HepG2 (cell line): ENCODE data around the gene PCIF1. TPM values are rescaled to one million over a fixed set of nuclear protein-coding genes. Genes with fewer than 3 reads are reported as not detected.

ENCODE experiments used
- CENPX ChIP-seq: sonication (generic); formaldehyde crosslinking; IDR thresholded peaks from 2 replicates; pipeline ENCODE4 v1.9.0; 2021; ENCODE audit warnings: mild to moderate bottlenecking, missing genetic modification reagents, moderate library complexity
- FOXC1 ChIP-seq: sonication (generic); formaldehyde crosslinking; IDR thresholded peaks from 2 replicates; pipeline ENCODE4 v1.8.0; 2022; ENCODE audit warnings: mild to moderate bottlenecking, missing genetic modification reagents, borderline replicate concordance
- GATAD1 ChIP-seq: IDR thresholded peaks from 2 replicates; pipeline ENCODE4 v1.6.1; 2016; ENCODE audit warnings: missing genetic modification reagents, missing compliant biosample characterization
- GFI1 ChIP-seq: sonication (generic); formaldehyde crosslinking; IDR thresholded peaks from 2 replicates; pipeline ENCODE4 v1.5.0; 2020; ENCODE audit warnings: missing genetic modification reagents, mild to moderate bottlenecking, borderline replicate concordance
- GPBP1L1 ChIP-seq: sonication (generic); formaldehyde crosslinking; IDR thresholded peaks from 2 replicates; pipeline ENCODE4 v1.5.0; 2020; ENCODE audit warnings: mild to moderate bottlenecking, missing genetic modification reagents
- MAX ChIP-seq: IDR thresholded peaks from 2 replicates; pipeline ENCODE4 v1.6.1; 2012; ENCODE audit warnings: inconsistent platforms
- MXD4 ChIP-seq: IDR thresholded peaks from 2 replicates; pipeline ENCODE4 v1.6.1; 2016; ENCODE audit warnings: mild to moderate bottlenecking, missing biosample characterization, missing genetic modification reagents
- MZF1 ChIP-seq: sonication (generic); formaldehyde crosslinking; IDR thresholded peaks from 2 replicates; pipeline ENCODE4 v1.8.1; 2023; ENCODE audit warnings: mild to moderate bottlenecking, missing genetic modification reagents, borderline replicate concordance
- NR3C1 ChIP-seq: sonication (generic); formaldehyde crosslinking; IDR thresholded peaks from 2 replicates; pipeline ENCODE4 v1.4.0; 2020; ENCODE audit warnings: missing genetic modification reagents
- PPARG ChIP-seq: conservative IDR thresholded peaks from 2 replicates; pipeline ENCODE4 v1.6.1; 2016; ENCODE audit warnings: missing biosample characterization, missing genetic modification reagents
- REL ChIP-seq: sonication (generic); formaldehyde crosslinking; conservative IDR thresholded peaks from 2 replicates; pipeline ENCODE4 v1.8.0; 2022; ENCODE audit warnings: mild to moderate bottlenecking, missing genetic modification reagents, moderate library complexity
- TEAD3 ChIP-seq: optimal IDR thresholded peaks from 2 replicates; pipeline ENCODE3; 2016; ENCODE audit warnings: borderline replicate concordance
- ZBTB14 ChIP-seq: sonication (generic); formaldehyde crosslinking; IDR thresholded peaks from 2 replicates; pipeline ENCODE4 v1.4.0; 2020; ENCODE audit warnings: missing genetic modification reagents
- ZBTB3 ChIP-seq: sonication (generic); formaldehyde crosslinking; IDR thresholded peaks from 2 replicates; pipeline ENCODE4 v1.4.0; 2020; ENCODE audit warnings: low read depth, mild to moderate bottlenecking, moderate library complexity, missing genetic modification reagents, borderline replicate concordance
- ZMYM3 ChIP-seq: sonication (generic); formaldehyde crosslinking; IDR thresholded peaks from 2 replicates; pipeline ENCODE4 v1.5.1; 2020; ENCODE audit warnings: mild to moderate bottlenecking, missing genetic modification reagents
- ZNF160 ChIP-seq: sonication (generic); formaldehyde crosslinking; IDR thresholded peaks from 2 replicates; pipeline ENCODE4 v1.8.0; 2022; ENCODE audit warnings: mild to moderate bottlenecking, inconsistent platforms, missing genetic modification reagents
- ZNF296 ChIP-seq: sonication (generic); formaldehyde crosslinking; conservative IDR thresholded peaks from 2 replicates; pipeline ENCODE4 v1.5.0; 2020; ENCODE audit warnings: mild to moderate bottlenecking, missing genetic modification reagents
- ZNF710 ChIP-seq: sonication (generic); formaldehyde crosslinking; IDR thresholded peaks from 2 replicates; pipeline ENCODE4 v1.5.0; 2020; ENCODE audit warnings: mild to moderate bottlenecking, missing genetic modification reagents, borderline replicate concordance
- ZNF792 ChIP-seq: IDR thresholded peaks from 2 replicates; pipeline ENCODE4 v1.6.1; 2016
- polyA plus RNA-seq, 8 experiments: library from polyadenylated mRNA; depleted of rRNA in 3 of 8; stranded (reverse) in 7 of 8; unstranded in 1 of 8; fragments of >200 nt; fragmentation: Illumina TruSeq in 4 of 8; extraction: Trizol in 4 of 8; gene quantifications; 2 replicates each; pipeline versions ENCODE4 v1.2.1 to v1.2.3, GENCODE V29; 2011 to 2016; ENCODE audit warnings: low read depth in 4 of 8, missing spikeins in 1 of 8, mixed read lengths in 1 of 8; ENCODE audit not compliant: insufficient read depth in 1 of 8
- total RNA-seq, 5 experiments: library from RNA; depleted of rRNA; stranded (reverse); fragments of >200 nt; fragmentation: Illumina TruSeq; extraction: Trizol; gene quantifications; 2 replicates each; pipeline ENCODE4 v1.2.3, GENCODE V29; 2016; ENCODE audit warnings: low read depth in 1 of 5
- TF ChIP-seq, protein P1 (sequence below): sonication (generic); formaldehyde crosslinking; IDR thresholded peaks from 2 replicates; pipeline ENCODE4 v1.9.0; 2021; ENCODE audit warnings: missing genetic modification reagents, mild to moderate bottlenecking, borderline replicate concordance

The PCIF1 gene
- total and polyA plus RNA-seq, 2 of the 13 experiments (the other 11 are each of a cell fraction or from before 2014, with no cell fraction given), result 20.9 to 24.4 TPM

- TF ChIP-seq GPBP1L1, result no peak
- TF ChIP-seq REL (CRISPR knock-in tag), result peak; percentile 92; the same call in 1 of the 2 replicates
- no peak for TF ChIP-seq CENPX (CRISPR knock-in tag)
- TF ChIP-seq, protein P1, sequence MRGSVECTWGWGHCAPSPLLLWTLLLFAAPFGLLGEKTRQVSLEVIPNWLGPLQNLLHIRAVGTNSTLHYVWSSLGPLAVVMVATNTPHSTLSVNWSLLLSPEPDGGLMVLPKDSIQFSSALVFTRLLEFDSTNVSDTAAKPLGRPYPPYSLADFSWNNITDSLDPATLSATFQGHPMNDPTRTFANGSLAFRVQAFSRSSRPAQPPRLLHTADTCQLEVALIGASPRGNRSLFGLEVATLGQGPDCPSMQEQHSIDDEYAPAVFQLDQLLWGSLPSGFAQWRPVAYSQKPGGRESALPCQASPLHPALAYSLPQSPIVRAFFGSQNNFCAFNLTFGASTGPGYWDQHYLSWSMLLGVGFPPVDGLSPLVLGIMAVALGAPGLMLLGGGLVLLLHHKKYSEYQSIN (CRISPR knock-in tag), result no peak
- no peak for TF ChIP-seq ZBTB3 (CRISPR knock-in tag)
- 0 out of 2 replicates have a peak, but pooled peaks have one; percentile 3 for TF ChIP-seq MZF1 (CRISPR knock-in tag)
- TF ChIP-seq MXD4 (CRISPR knock-in tag), result no peak; the same call in 1 of the 2 replicates
- TF ChIP-seq ZNF710, result peak; percentile 14; the same call in 1 of the 2 replicates
- no peak for TF ChIP-seq ZBTB14 (CRISPR knock-in tag)
- peak; percentile 65 for TF ChIP-seq TEAD3
- peak; percentile 53; the same call in 1 of the 2 replicates for TF ChIP-seq ZNF160 (CRISPR knock-in tag)
- no peak for TF ChIP-seq ZNF296 (CRISPR knock-in tag)
- no peak; the same call in 1 of the 2 replicates for TF ChIP-seq GATAD1 (CRISPR knock-in tag)
- TF ChIP-seq FOXC1 (CRISPR knock-in tag), result peak; percentile 58
- TF ChIP-seq ZNF792 (CRISPR knock-in tag), result peak; percentile 60; the same call in 1 of the 2 replicates
- no peak for TF ChIP-seq NR3C1 (CRISPR knock-in tag)
- no peak for TF ChIP-seq GFI1 (CRISPR knock-in tag)
- no peak for TF ChIP-seq ZMYM3
- TF ChIP-seq MAX, result peak; percentile 53; the same call in 1 of the 2 replicates
- TF ChIP-seq PPARG, result peak; percentile 39
Observed at GRCh38 chr20:45933266-45934045, 1.0 kb upstream of the PCIF1 start (continued).
